ENCODE data around the gene HPS1.

HPS1 gene

GRCh38 chr10:98380493-98381339, 66.0 kb downstream of the HPS1 start:
- Histone ChIP-seq H3K27ac (ENCODE audit: insufficient read depth in 1 of 2, low read depth in 1 of 2, low read length in 2 of 2, poor library complexity in 1 of 2, severe bottlenecking in 2 of 2) (no peak overlapping the region), H3K9me3 (ENCODE audit: control extremely low read depth in 1 of 5, control insufficient read depth in 4 of 5, insufficient read depth in 2 of 5, low read depth in 1 of 5, low read length in 4 of 5) (peaks cover 0 to 5% (median 3%) of the 10 kb centered on the region in 5 experiments), H3K36me3 (ENCODE audit: control insufficient read depth in 4 of 4, insufficient read depth in 4 of 4, low read length in 3 of 4) (peaks cover 0 to 4% (median under 1%) of the 10 kb centered on the region in 4 experiments), H3K27me3 (replicated peaks in 2 of 5; ENCODE audit: control insufficient read depth in 4 of 5, insufficient read depth in 5 of 5, low read length in 4 of 5) (no peaks in the 10 kb centered on the region), H3K4me1 (ENCODE audit: control extremely low read depth in 1 of 4, control insufficient read depth in 4 of 4, insufficient read depth in 4 of 4, low read length in 3 of 4) (no peaks in the 10 kb centered on the region), H3K4me3 (ENCODE audit: control insufficient read depth in 1 of 7, extremely low read depth in 1 of 7, insufficient read depth in 4 of 7, low read depth in 2 of 7, low read length in 6 of 7) (no peak overlapping the region)
- CTCF ChIA-PET, result no interaction called here
- POLR2A ChIA-PET, result no interaction called here
- WGBS (ENCODE audit: insufficient coverage), result 100% methylated on average over 6 of the region's 8 CpGs
- no peak for DNase-seq

DNA sequence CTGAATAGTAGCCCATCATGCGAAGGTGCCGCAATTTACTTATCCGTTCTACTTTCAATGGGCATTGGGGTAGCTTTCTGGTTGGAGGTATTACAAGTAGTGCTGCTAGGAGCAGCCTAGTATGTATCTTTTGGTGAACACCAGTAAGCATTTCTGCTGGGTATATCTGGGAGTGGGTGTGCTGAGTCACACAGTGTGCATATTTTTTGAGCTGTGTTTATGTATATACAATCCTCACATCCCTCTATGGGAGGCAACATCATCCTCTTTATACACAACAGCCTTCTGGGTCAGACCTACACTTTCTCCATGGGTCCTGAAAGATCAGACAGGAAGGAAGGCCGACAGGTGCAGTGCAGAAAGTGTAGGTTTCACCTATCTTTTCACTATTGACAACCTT, 68.0 kb downstream of the HPS1 start:
- 88% methylated on average over 4 of the region's 4 CpGs for WGBS (ENCODE audit: insufficient coverage)
- ChIA-PET POLR2A (no interaction called here), CTCF (no interaction called here)
- peaks cover 0 to 5% (median 3%) of the 10 kb centered on the region in 5 experiments for H3K9me3 ChIP-seq (ENCODE audit: control extremely low read depth in 1 of 5, control insufficient read depth in 4 of 5, insufficient read depth in 2 of 5, low read depth in 1 of 5, low read length in 4 of 5)
- H3K27ac ChIP-seq (ENCODE audit: insufficient read depth in 1 of 2, low read depth in 1 of 2, low read length in 2 of 2, poor library complexity in 1 of 2, severe bottlenecking in 2 of 2), result no peak overlapping the region
- no peak for DNase-seq
- no peaks in the 10 kb centered on the region for H3K4me1 ChIP-seq (ENCODE audit: control extremely low read depth in 1 of 4, control insufficient read depth in 4 of 4, insufficient read depth in 4 of 4, low read length in 3 of 4)
- no peak overlapping the region for H3K4me3 ChIP-seq (ENCODE audit: control insufficient read depth in 1 of 7, extremely low read depth in 1 of 7, insufficient read depth in 4 of 7, low read depth in 2 of 7, low read length in 6 of 7)
- H3K36me3 ChIP-seq (ENCODE audit: control insufficient read depth in 4 of 4, insufficient read depth in 4 of 4, low read length in 3 of 4), result peaks cover 0 to 3% (median under 1%) of the 10 kb centered on the region in 4 experiments
- H3K27me3 ChIP-seq (replicated peaks in 2 of 5; ENCODE audit: control insufficient read depth in 4 of 5, insufficient read depth in 5 of 5, low read length in 4 of 5), result peaks cover 0 to 3% (median 0%) of the 10 kb centered on the region in 5 experiments

DNA sequence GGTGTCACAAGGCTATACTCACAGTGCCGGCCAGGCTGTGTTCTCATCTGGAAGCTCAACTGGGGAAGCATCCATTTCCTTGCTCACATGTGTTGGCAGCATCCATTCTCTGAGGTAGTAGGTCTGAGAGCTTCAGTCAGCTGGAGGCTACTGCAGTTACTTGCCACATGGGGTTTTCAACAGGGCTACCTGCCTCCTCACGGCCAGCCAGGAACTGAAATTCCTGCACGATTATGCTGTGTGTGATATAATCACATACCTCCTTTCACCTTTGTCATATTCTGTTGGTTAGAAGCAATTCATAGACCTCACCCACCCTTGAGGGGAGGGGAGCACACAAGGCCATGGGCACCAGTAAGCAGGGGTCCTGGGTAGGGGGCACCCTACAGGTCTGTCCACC, 69.2 kb downstream of the HPS1 start:
- H3K9me3 ChIP-seq (ENCODE audit: control extremely low read depth in 1 of 5, control insufficient read depth in 4 of 5, insufficient read depth in 2 of 5, low read depth in 1 of 5, low read length in 4 of 5), result peaks cover 0 to 5% (median 3%) of the 10 kb centered on the region in 5 experiments
- WGBS (ENCODE audit: insufficient coverage), result 92% methylated on average over 1 of the region's 3 CpGs
- no peaks in the 10 kb centered on the region for H3K4me1 ChIP-seq (ENCODE audit: control extremely low read depth in 1 of 4, control insufficient read depth in 4 of 4, insufficient read depth in 4 of 4, low read length in 3 of 4)
- peaks cover 0 to 2% (median 0%) of the 10 kb centered on the region in 4 experiments for H3K36me3 ChIP-seq (ENCODE audit: control insufficient read depth in 4 of 4, insufficient read depth in 4 of 4, low read length in 3 of 4)
- H3K27ac ChIP-seq (ENCODE audit: insufficient read depth in 1 of 2, low read depth in 1 of 2, low read length in 2 of 2, poor library complexity in 1 of 2, severe bottlenecking in 2 of 2), result no peak overlapping the region
- no peak overlapping the region for H3K4me3 ChIP-seq (ENCODE audit: control insufficient read depth in 1 of 7, extremely low read depth in 1 of 7, insufficient read depth in 4 of 7, low read depth in 2 of 7, low read length in 6 of 7)
- POLR2A ChIA-PET, result no interaction called here
- DNase-seq, result no peak
- CTCF ChIA-PET, result no interaction called here
- H3K27me3 ChIP-seq (replicated peaks in 2 of 5; ENCODE audit: control insufficient read depth in 4 of 5, insufficient read depth in 5 of 5, low read length in 4 of 5), result peaks cover 0 to 4% (median 0%) of the 10 kb centered on the region in 5 experiments

- DNase-seq, result no peak
- 89% methylated on average over 1 of the region's 2 CpGs for WGBS (ENCODE audit: insufficient coverage)
- ChIA-PET CTCF (no interaction called here), POLR2A (no interaction called here)
- Histone ChIP-seq H3K4me3 (ENCODE audit: control insufficient read depth in 1 of 7, extremely low read depth in 1 of 7, insufficient read depth in 4 of 7, low read depth in 2 of 7, low read length in 6 of 7) (no peak overlapping the region), H3K9me3 (ENCODE audit: control extremely low read depth in 1 of 5, control insufficient read depth in 4 of 5, insufficient read depth in 2 of 5, low read depth in 1 of 5, low read length in 4 of 5) (peaks cover 0 to 5% (median 3%) of the 10 kb centered on the region in 5 experiments), H3K27me3 (replicated peaks in 2 of 5; ENCODE audit: control insufficient read depth in 4 of 5, insufficient read depth in 5 of 5, low read length in 4 of 5) (peaks cover 0 to 4% (median 0%) of the 10 kb centered on the region in 5 experiments), H3K4me1 (ENCODE audit: control extremely low read depth in 1 of 4, control insufficient read depth in 4 of 4, insufficient read depth in 4 of 4, low read length in 3 of 4) (no peaks in the 10 kb centered on the region), H3K27ac (ENCODE audit: insufficient read depth in 1 of 2, low read depth in 1 of 2, low read length in 2 of 2, poor library complexity in 1 of 2, severe bottlenecking in 2 of 2) (no peak overlapping the region), H3K36me3 (ENCODE audit: control insufficient read depth in 4 of 4, insufficient read depth in 4 of 4, low read length in 3 of 4) (peaks cover 0 to 2% (median 0%) of the 10 kb centered on the region in 4 experiments)
Measured at GRCh38 chr10:98377001-98377400, 69.7 kb downstream of the HPS1 start.

- peak in 2 of 3 donors; percentile 5 to 18 for DNase-seq
Measured at GRCh38 chr10:98376485-98376884, 70.2 kb downstream of the HPS1 start.

DNA sequence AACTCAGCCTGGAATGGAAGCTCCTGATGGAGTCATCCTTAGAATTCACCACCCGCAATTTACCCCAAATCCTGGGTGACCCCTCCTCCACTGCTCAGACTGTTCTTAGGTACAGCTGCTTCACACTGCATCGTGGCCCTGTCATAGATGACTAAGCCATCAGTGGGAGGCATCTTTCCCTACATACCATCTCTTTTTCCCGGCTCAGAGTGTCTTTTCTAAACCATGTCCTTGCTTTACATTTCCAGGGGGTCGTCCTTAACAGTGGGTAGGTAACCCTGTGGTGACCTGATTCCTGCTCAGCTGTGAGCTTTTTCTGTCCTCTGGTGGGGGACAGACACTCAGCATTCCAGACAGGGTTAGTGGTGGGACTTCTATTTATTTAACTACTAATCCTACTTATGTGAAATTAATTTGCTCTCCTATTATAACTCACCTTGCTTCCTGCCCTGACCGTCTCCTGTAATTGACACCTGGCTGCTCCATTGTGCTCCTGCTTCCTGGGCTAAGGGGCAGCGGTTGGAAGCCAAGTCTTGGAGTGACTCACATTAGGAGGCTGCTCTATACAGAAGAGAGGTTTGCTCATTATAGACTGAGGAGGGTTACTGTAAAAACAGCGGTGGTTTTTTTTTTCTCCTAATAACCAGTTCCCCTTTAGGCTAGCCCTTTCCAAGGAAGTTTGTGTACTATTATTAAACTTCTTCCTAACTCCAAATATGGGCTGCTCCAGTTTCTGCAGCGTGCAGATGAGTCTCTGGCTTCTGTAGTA, 72.3 kb downstream of the HPS1 start:
- ChIA-PET POLR2A (no interaction called here), CTCF (interaction anchor here (2.7 kb wide), 1 partner anchor 65 kb away, joined by 7 read pairs; no protein-coding TSS in a partner anchor)
- H3K27ac ChIP-seq (ENCODE audit: insufficient read depth in 1 of 2, low read depth in 1 of 2, low read length in 2 of 2, poor library complexity in 1 of 2, severe bottlenecking in 2 of 2), result no peak overlapping the region
- 83% methylated on average over 6 of the region's 8 CpGs for WGBS (ENCODE audit: insufficient coverage)
- no peak overlapping the region for H3K4me3 ChIP-seq (ENCODE audit: control insufficient read depth in 1 of 7, extremely low read depth in 1 of 7, insufficient read depth in 4 of 7, low read depth in 2 of 7, low read length in 6 of 7)
- no peaks in the 10 kb centered on the region for H3K4me1 ChIP-seq (ENCODE audit: control extremely low read depth in 1 of 4, control insufficient read depth in 4 of 4, insufficient read depth in 4 of 4, low read length in 3 of 4)
- H3K36me3 ChIP-seq (ENCODE audit: control insufficient read depth in 4 of 4, insufficient read depth in 4 of 4, low read length in 3 of 4), result peaks cover 0 to 2% (median 0%) of the 10 kb centered on the region in 4 experiments
- no peak for DNase-seq
- peaks cover 0 to 5% (median 3%) of the 10 kb centered on the region in 5 experiments for H3K9me3 ChIP-seq (ENCODE audit: control extremely low read depth in 1 of 5, control insufficient read depth in 4 of 5, insufficient read depth in 2 of 5, low read depth in 1 of 5, low read length in 4 of 5)
- peaks cover 0 to 4% (median 0%) of the 10 kb centered on the region in 5 experiments for H3K27me3 ChIP-seq (replicated peaks in 2 of 5; ENCODE audit: control insufficient read depth in 4 of 5, insufficient read depth in 5 of 5, low read length in 4 of 5)

More at GRCh38 chr10:98376485-98376884, 70.2 kb downstream of the HPS1 start:
- peaks cover 0 to 4% (median 0%) of the 10 kb centered on the region in 5 experiments for H3K27me3 ChIP-seq (replicated peaks in 2 of 5; ENCODE audit: control insufficient read depth in 4 of 5, insufficient read depth in 5 of 5, low read length in 4 of 5)
- WGBS (ENCODE audit: insufficient coverage), result no CpG with 5 or more reads among the region's 1 CpG
- H3K4me1 ChIP-seq (ENCODE audit: control extremely low read depth in 1 of 4, control insufficient read depth in 4 of 4, insufficient read depth in 4 of 4, low read length in 3 of 4), result no peaks in the 10 kb centered on the region
- H3K36me3 ChIP-seq (ENCODE audit: control insufficient read depth in 4 of 4, insufficient read depth in 4 of 4, low read length in 3 of 4), result peaks cover 0 to 2% (median 0%) of the 10 kb centered on the region in 4 experiments
- ChIA-PET POLR2A (no interaction called here), CTCF (no interaction called here)
- H3K9me3 ChIP-seq (ENCODE audit: control extremely low read depth in 1 of 5, control insufficient read depth in 4 of 5, insufficient read depth in 2 of 5, low read depth in 1 of 5, low read length in 4 of 5), result peaks cover 0 to 5% (median 3%) of the 10 kb centered on the region in 5 experiments
- H3K4me3 ChIP-seq (ENCODE audit: control insufficient read depth in 1 of 7, extremely low read depth in 1 of 7, insufficient read depth in 4 of 7, low read depth in 2 of 7, low read length in 6 of 7), result no peak overlapping the region
- H3K27ac ChIP-seq (ENCODE audit: insufficient read depth in 1 of 2, low read depth in 1 of 2, low read length in 2 of 2, poor library complexity in 1 of 2, severe bottlenecking in 2 of 2), result no peak overlapping the region

Measured in common myeloid progenitor, CD34-positive (primary cell).